ENCODE results near the gene EEF1AKMT2.
"Not testable (repeated sequence)": the region's sequence is repeated elsewhere in the genome, so short reads cannot be mapped to it uniquely, and the experiment has no call there.

DNA sequence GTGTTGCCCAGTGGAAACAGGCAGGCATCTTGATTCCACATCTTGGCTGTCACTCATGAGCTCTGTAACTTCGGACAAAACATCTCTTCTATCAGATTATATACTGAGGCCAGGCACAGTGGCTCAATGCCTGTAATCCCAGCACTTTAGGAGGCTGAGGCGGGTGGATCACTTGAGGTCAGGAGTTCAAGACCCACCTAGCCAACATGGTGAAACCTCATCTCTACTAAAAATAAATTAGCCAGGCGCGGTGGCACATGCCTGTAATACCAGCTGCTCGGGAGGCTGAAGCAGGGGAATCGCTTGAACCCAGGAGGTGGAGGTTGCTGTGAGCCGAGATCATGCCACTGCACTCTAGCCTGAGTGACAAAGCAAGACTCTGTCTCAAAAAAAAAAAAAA, 33.2 kb upstream of the EEF1AKMT2 start:
- not testable (repeated sequence) for TF ChIP-seq CTCF, POLR2A (IDR thresholded peaks at IDR 0.05)
